DOHH2 (cell line): ENCODE data around the gene HPSE2.

Experiments used
- H3F3A ChIP-seq: fragments of 200-600 bp; sonication (generic), shearing (Covaris generic); 2 replicates; pipeline ENCODE4 v1.6.0; 2016; ENCODE audit warnings: antibody characterized with exemption, mild to moderate bottlenecking; ENCODE audit not compliant: control insufficient read depth, insufficient read depth
- H3K27ac ChIP-seq: fragments of 200-600 bp; sonication (generic); 2 replicates; pipeline ENCODE4 v1.5.1; 2014; ENCODE audit warnings: low read depth, mild to moderate bottlenecking, low read length, moderate library complexity
- H3K27me3 ChIP-seq: fragments of 200-600 bp; sonication (generic); 2 replicates; pipeline ENCODE4 v1.6.1; 2014; ENCODE audit warnings: mild to moderate bottlenecking, low read length, mixed read lengths; ENCODE audit not compliant: control insufficient read depth
- H3K36me3 ChIP-seq: fragments of 200-600 bp; sonication (generic); 2 replicates; pipeline ENCODE4 v1.6.1; 2014; ENCODE audit warnings: mild to moderate bottlenecking, low read length, moderate library complexity, mixed read lengths; ENCODE audit not compliant: control insufficient read depth
- H3K4me1 ChIP-seq: fragments of 200-600 bp; sonication (generic); 2 replicates; pipeline ENCODE4 v1.6.1; 2014; ENCODE audit warnings: mild to moderate bottlenecking, low read length, mixed read lengths; ENCODE audit not compliant: control insufficient read depth
- H3K4me2 ChIP-seq: fragments of 200-600 bp; sonication (generic); 2 replicates; pipeline ENCODE4 v1.6.0; 2014; ENCODE audit warnings: mild to moderate bottlenecking, low read length, moderate library complexity
- H3K4me3 ChIP-seq: fragments of 200-600 bp; sonication (generic); 2 replicates; pipeline ENCODE4 v1.5.1; 2014; ENCODE audit warnings: mild to moderate bottlenecking, low read length, mixed read lengths
- H3K79me2 ChIP-seq: fragments of 200-600 bp; sonication (generic); 2 replicates; pipeline ENCODE4 v1.6.1; 2014; ENCODE audit warnings: mild to moderate bottlenecking, low read length, mixed read lengths; ENCODE audit not compliant: control insufficient read depth
- H3K9me2 ChIP-seq: fragments of 200-600 bp; sonication (generic); replicated peaks from 2 replicates; pipeline ENCODE4 v1.6.1; 2014; ENCODE audit warnings: mild to moderate bottlenecking, low read length, mixed read lengths; ENCODE audit not compliant: control insufficient read depth
- H3K9me3 ChIP-seq: fragments of 200-600 bp; sonication (generic); 2 replicates; pipeline ENCODE4 v1.6.1; 2014; ENCODE audit warnings: antibody characterized with exemption, low read length, mixed read lengths; ENCODE audit not compliant: control insufficient read depth, insufficient read depth
- H4K20me1 ChIP-seq: fragments of 200-600 bp; sonication (generic); 2 replicates; pipeline ENCODE4 v1.6.0; 2014; ENCODE audit warnings: low read depth, mild to moderate bottlenecking, antibody characterized with exemption, low read length, moderate library complexity; ENCODE audit not compliant: control insufficient read depth, insufficient read depth
- CTCF ChIP-seq: fragments of 200-600 bp; sonication (generic); IDR thresholded peaks from one replicate; pipeline ENCODE4 v1.5.1; 2014; ENCODE audit warnings: antibody characterized with exemption, mild to moderate bottlenecking, low read depth, low read length; ENCODE audit not compliant: poor library complexity, severe bottlenecking
- EZH2phosphoT487 ChIP-seq: fragments of 200-600 bp; sonication (generic); IDR thresholded peaks from 2 replicates; pipeline ENCODE4 v1.6.1; 2017; ENCODE audit warnings: borderline replicate concordance, mild to moderate bottlenecking, antibody characterized with exemption, low read length, moderate library complexity, mixed read lengths

HPSE2 gene

DNA sequence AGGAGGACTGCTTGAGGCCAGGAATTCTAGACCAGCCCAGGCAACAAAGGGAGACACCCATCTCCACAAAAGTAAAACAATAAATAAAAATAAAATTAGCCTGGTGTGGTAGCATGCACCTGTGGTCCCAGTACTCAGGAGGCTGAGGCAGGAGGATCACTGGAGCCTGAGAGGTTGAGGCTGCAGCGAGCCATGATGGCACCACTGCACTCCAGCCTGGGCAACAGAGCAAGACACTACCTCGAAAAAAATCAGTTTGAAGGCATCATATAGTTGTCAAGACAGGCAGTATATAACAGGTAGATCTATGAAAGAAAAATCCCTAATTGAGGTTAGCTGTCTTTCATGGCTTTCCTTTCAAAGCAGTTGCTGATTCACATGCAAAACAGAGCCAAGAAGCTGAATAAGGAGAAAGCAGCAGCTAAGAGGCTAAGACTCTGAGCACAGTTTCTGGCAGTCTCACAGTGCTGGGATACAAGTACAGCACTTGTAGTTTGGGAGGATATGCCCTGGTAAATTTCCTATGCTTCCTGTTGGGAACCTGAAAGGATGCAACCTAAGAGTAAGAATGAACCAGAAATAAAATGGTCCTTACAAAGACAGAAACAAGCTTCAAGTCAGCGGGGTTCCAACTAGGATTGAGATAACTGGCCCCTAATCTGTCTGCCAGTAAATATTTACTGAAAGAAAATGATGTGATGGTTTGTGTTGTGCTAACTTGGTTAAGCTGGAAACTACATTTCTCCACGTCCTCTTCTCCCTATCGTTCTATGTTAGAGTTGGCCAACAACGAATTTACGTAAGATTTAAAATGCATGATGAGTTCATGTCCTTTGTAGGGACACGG lies 420.4 kb downstream of the HPSE2 start:
- Histone ChIP-seq H3K4me3 (no peak overlapping the region), H3K27ac (no peak overlapping the region), H3F3A (no peaks in the 10 kb centered on the region), H3K36me3 (no peaks in the 10 kb centered on the region), H3K79me2 (no peaks in the 10 kb centered on the region), H3K9me2 (no peaks in the 10 kb centered on the region), H3K9me3 (no peaks in the 10 kb centered on the region), H3K4me1 (no peaks in the 10 kb centered on the region), H3K27me3 (no peaks in the 10 kb centered on the region), H3K4me2 (no peak overlapping the region), H4K20me1 (no peaks in the 10 kb centered on the region)
- TF ChIP-seq EZH2phosphoT487 (no peak), CTCF (no peak)

- Histone ChIP-seq H4K20me1 (no peaks in the 10 kb centered on the region), H3K4me2 (no peak overlapping the region), H3K9me3 (no peaks in the 10 kb centered on the region), H3K27me3 (no peaks in the 10 kb centered on the region), H3K79me2 (no peaks in the 10 kb centered on the region), H3K4me1 (no peaks in the 10 kb centered on the region), H3F3A (no peaks in the 10 kb centered on the region), H3K4me3 (no peak overlapping the region), H3K27ac (no peak overlapping the region), H3K36me3 (no peaks in the 10 kb centered on the region), H3K9me2 (no peaks in the 10 kb centered on the region)
- TF ChIP-seq CTCF (no peak), EZH2phosphoT487 (no peak)
Measured at GRCh38 chr10:98814470-98814869, 421.2 kb downstream of the HPSE2 start.

- Histone ChIP-seq H3K9me3 (no peaks in the 10 kb centered on the region), H3K4me2 (no peak overlapping the region), H3K27ac (no peak overlapping the region), H3K36me3 (no peaks in the 10 kb centered on the region), H3K4me3 (no peak overlapping the region), H3K27me3 (peaks cover 3% of the 10 kb centered on the region; the same call in 1 of the 2 replicates), H3K79me2 (no peaks in the 10 kb centered on the region), H4K20me1 (no peaks in the 10 kb centered on the region), H3F3A (no peaks in the 10 kb centered on the region), H3K4me1 (no peaks in the 10 kb centered on the region), H3K9me2 (no peaks in the 10 kb centered on the region)
- TF ChIP-seq CTCF (no peak), EZH2phosphoT487 (no peak)
Measured at GRCh38 chr10:98808282-98808892, 427.3 kb downstream of the HPSE2 start.
